GM18873 (cell line): Measurements from ENCODE around the gene ST6GAL1.
A peak's percentile ranks its signal among the peaks of the same experiment; 100 is the strongest.
"Not testable (repeated sequence)": the region's sequence is repeated elsewhere in the genome, so short reads cannot be mapped to it uniquely, and the experiment has no call there.

Source experiments
- ATAC-seq: cut with Tn5 transposase; IDR thresholded peaks from one replicate; pipeline ENCODE4 v1.9.1; 2021; ENCODE audit warnings: mild to moderate bottlenecking, moderate library complexity, moderate number of reproducible peaks; ENCODE audit not compliant: unreplicated experiment, low FRiP score

Gene ST6GAL1

GRCh38 chr3:186939536-186939935 lies 9.2 kb downstream of the ST6GAL1 start:
- no peak for ATAC-seq

- no peak for ATAC-seq
These were observed 10.6 kb downstream of the ST6GAL1 start for GRCh38 chr3:186940967-186941366.

GRCh38 chr3:186942168-186942567 lies 11.8 kb downstream of the ST6GAL1 start:
- no peak for ATAC-seq

GRCh38 chr3:186945255-186945823 lies 15.0 kb downstream of the ST6GAL1 start:
- no peak for ATAC-seq

- peak; percentile 69 for ATAC-seq
These were observed 16.5 kb downstream of the ST6GAL1 start for GRCh38 chr3:186946756-186947375.

- no peak for ATAC-seq
These were observed 19.1 kb downstream of the ST6GAL1 start for GRCh38 chr3:186949281-186949982.

- ATAC-seq = no peak
These were observed 20.2 kb downstream of the ST6GAL1 start for GRCh38 chr3:186950402-186951093.

- no peak for ATAC-seq
These were observed 21.6 kb downstream of the ST6GAL1 start for GRCh38 chr3:186951640-186952552.

- no peak for ATAC-seq
These were observed 22.7 kb downstream of the ST6GAL1 start for GRCh38 chr3:186953011-186953487.

- not testable (repeated sequence) for ATAC-seq
These were observed 23.8 kb downstream of the ST6GAL1 start for GRCh38 chr3:186953992-186954699.

GRCh38 chr3:186955898-186956696 lies 25.8 kb downstream of the ST6GAL1 start:
- ATAC-seq = no peak

- ATAC-seq = no peak
These were observed 28.8 kb downstream of the ST6GAL1 start for GRCh38 chr3:186959029-186959624.

GRCh38 chr3:186960347-186960746 lies 30.0 kb downstream of the ST6GAL1 start:
- no peak for ATAC-seq

GRCh38 chr3:186962445-186962844 lies 32.1 kb downstream of the ST6GAL1 start:
- ATAC-seq = no peak

GRCh38 chr3:186963636-186964035 lies 33.3 kb downstream of the ST6GAL1 start:
- no peak for ATAC-seq

GRCh38 chr3:186964071-186964470 lies 33.7 kb downstream of the ST6GAL1 start:
- ATAC-seq = no peak

- ATAC-seq = no peak
These were observed 34.3 kb downstream of the ST6GAL1 start for GRCh38 chr3:186964616-186965015.

GRCh38 chr3:186965141-186965879 lies 35.0 kb downstream of the ST6GAL1 start:
- ATAC-seq = peak; percentile 71
